Calu3 (cell line): ENCODE data around the gene ELMOD3. TPM values are rescaled to one million over a fixed set of nuclear protein-coding genes. Genes with fewer than 3 reads are reported as not detected.

Experiments used
- BruUV-seq: library from RNA; stranded (reverse); fragments of 400-500 nt; replicated peaks from 2 replicates; lab custom pipeline; 2021; lab: Mats Ljungman, UMichigan
- CTCF ChIA-PET: fragments of 300-600 bp; sonication (Branson Sonifier 250); formaldehyde crosslinking; loops from one replicate; lab custom pipeline; 2022; ENCODE audit warnings: antibody characterized with exemption; lab: Charles Lee
- DNase-seq: peaks from one replicate; pipeline ENCODE4 v3.0.0; 2022
- H3K27ac Mint-ChIP-seq: one replicate; pipeline ENCODE4 v1.8.0; 2022; ENCODE audit warnings: mixed read lengths; ENCODE audit not compliant: unreplicated experiment
- H3K27me3 Mint-ChIP-seq: one replicate; pipeline ENCODE4 v1.8.0; 2022; ENCODE audit warnings: mixed read lengths; ENCODE audit not compliant: unreplicated experiment
- H3K36me3 Mint-ChIP-seq: one replicate; pipeline ENCODE4 v1.8.0; 2022; ENCODE audit warnings: mild to moderate bottlenecking, moderate library complexity, mixed read lengths; ENCODE audit not compliant: insufficient read depth, unreplicated experiment
- H3K4me1 Mint-ChIP-seq: one replicate; pipeline ENCODE4 v1.8.0; 2022; ENCODE audit warnings: mild to moderate bottlenecking, low read depth, mixed read lengths; ENCODE audit not compliant: unreplicated experiment
- H3K4me3 Mint-ChIP-seq: one replicate; pipeline ENCODE4 v1.8.0; 2022; ENCODE audit warnings: mild to moderate bottlenecking, low read depth, moderate library complexity, mixed read lengths; ENCODE audit not compliant: unreplicated experiment
- H3K9me3 Mint-ChIP-seq: one replicate; pipeline ENCODE4 v1.8.0; 2022; ENCODE audit warnings: low read depth, mixed read lengths; ENCODE audit not compliant: unreplicated experiment
- intact Hi-C: fragments of 100-400 bp; cut with micrococcal nuclease; formaldehyde crosslinking; loops from one replicate; pipeline ENCODE4 v1.10.0; 2022; ENCODE audit not compliant: unreplicated experiment
- total RNA-seq: library from RNA; stranded (reverse); gene quantifications from 2 replicates; pipeline ENCODE4 v1.2.3, GENCODE V29; 2022
- TF ChIP-seq, protein P1 (sequence below): fragments of 200-600 bp; IDR thresholded peaks from one replicate; pipeline ENCODE4 v1.8.0; 2022; ENCODE audit warnings: antibody characterized with exemption; ENCODE audit not compliant: unreplicated experiment

ELMOD3 gene
- total RNA-seq, 1 experiment from 2014 or later = 12.9 TPM

DNA sequence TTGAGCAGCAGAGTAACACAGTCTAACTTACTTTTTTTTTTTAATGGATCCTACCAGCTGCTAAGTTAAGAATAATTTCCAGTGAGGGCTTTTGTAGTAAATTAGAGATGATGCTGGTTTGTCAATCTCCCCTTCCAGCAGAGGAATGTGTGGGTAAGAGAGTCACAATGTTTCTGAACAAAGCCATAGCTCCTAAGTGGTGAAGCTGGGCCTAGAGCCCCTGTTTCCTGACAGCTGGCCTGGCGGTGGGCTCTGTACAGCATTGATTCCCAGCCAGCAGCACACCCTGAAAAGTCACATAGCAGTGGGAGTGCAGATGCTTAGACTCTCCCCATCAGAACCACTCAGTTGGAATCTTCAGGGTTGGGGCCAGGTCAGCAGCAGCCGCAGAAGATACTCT, 31.2 kb downstream of the ELMOD3 start:
- TF ChIP-seq, protein P1, sequence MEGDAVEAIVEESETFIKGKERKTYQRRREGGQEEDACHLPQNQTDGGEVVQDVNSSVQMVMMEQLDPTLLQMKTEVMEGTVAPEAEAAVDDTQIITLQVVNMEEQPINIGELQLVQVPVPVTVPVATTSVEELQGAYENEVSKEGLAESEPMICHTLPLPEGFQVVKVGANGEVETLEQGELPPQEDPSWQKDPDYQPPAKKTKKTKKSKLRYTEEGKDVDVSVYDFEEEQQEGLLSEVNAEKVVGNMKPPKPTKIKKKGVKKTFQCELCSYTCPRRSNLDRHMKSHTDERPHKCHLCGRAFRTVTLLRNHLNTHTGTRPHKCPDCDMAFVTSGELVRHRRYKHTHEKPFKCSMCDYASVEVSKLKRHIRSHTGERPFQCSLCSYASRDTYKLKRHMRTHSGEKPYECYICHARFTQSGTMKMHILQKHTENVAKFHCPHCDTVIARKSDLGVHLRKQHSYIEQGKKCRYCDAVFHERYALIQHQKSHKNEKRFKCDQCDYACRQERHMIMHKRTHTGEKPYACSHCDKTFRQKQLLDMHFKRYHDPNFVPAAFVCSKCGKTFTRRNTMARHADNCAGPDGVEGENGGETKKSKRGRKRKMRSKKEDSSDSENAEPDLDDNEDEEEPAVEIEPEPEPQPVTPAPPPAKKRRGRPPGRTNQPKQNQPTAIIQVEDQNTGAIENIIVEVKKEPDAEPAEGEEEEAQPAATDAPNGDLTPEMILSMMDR = no peak
- H3K27me3 Mint-ChIP-seq = no peaks in the 10 kb centered on the region
- no TSS peak for BruUV-seq
- no peaks in the 10 kb centered on the region for H3K4me1 Mint-ChIP-seq
- H3K4me3 Mint-ChIP-seq = no peak overlapping the region
- no peak overlapping the region for H3K27ac Mint-ChIP-seq
- no peak for DNase-seq
- intact Hi-C loops = no loop called here
- no peaks in the 10 kb centered on the region for H3K9me3 Mint-ChIP-seq
- CTCF ChIA-PET = no interaction called here
- H3K36me3 Mint-ChIP-seq = peaks cover 14% of the 10 kb centered on the region

DNA sequence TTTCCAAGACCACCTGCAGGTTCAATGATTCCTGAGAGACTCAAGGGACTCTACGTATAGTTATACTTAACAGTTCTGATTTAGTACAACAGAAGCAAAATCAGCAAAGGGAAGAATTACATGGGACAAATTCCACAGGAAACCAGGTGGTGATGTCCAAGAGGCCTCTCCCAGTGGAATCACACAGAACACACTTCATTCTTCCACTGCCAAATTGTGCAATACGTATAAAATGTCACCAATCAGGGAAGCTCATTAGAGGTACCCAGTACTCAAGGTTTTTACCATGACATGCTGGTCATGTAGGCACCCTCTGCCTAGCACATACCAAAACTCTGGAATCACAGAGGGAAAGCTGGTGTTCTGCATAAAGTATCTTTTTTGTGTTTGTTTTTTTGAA, 33.2 kb downstream of the ELMOD3 start:
- no peak overlapping the region for H3K4me3 Mint-ChIP-seq
- BruUV-seq = no TSS peak
- CTCF ChIA-PET = no interaction called here
- peaks cover 21% of the 10 kb centered on the region for H3K36me3 Mint-ChIP-seq
- no peaks in the 10 kb centered on the region for H3K9me3 Mint-ChIP-seq
- intact Hi-C loops = no loop called here
- no peaks in the 10 kb centered on the region for H3K4me1 Mint-ChIP-seq
- no peaks in the 10 kb centered on the region for H3K27me3 Mint-ChIP-seq
- H3K27ac Mint-ChIP-seq = no peak overlapping the region
- TF ChIP-seq, protein P1 = no peak
- no peak for DNase-seq

- Mint-ChIP-seq H3K36me3 (peaks cover 21% of the 10 kb centered on the region), H3K27me3 (no peaks in the 10 kb centered on the region), H3K27ac (no peak overlapping the region), H3K4me3 (no peak overlapping the region), H3K9me3 (no peaks in the 10 kb centered on the region), H3K4me1 (no peaks in the 10 kb centered on the region)
- no TSS peak for BruUV-seq
- TF ChIP-seq, protein P1 = no peak
- no peak for DNase-seq
- intact Hi-C loops = no loop called here
- CTCF ChIA-PET = interaction anchor here (5.0 kb wide), 1 partner anchor 163 kb away, joined by 25 read pairs; no protein-coding TSS in a partner anchor
These were observed 34.4 kb downstream of the ELMOD3 start for GRCh38 chr2:85388878-85389538.

DNA sequence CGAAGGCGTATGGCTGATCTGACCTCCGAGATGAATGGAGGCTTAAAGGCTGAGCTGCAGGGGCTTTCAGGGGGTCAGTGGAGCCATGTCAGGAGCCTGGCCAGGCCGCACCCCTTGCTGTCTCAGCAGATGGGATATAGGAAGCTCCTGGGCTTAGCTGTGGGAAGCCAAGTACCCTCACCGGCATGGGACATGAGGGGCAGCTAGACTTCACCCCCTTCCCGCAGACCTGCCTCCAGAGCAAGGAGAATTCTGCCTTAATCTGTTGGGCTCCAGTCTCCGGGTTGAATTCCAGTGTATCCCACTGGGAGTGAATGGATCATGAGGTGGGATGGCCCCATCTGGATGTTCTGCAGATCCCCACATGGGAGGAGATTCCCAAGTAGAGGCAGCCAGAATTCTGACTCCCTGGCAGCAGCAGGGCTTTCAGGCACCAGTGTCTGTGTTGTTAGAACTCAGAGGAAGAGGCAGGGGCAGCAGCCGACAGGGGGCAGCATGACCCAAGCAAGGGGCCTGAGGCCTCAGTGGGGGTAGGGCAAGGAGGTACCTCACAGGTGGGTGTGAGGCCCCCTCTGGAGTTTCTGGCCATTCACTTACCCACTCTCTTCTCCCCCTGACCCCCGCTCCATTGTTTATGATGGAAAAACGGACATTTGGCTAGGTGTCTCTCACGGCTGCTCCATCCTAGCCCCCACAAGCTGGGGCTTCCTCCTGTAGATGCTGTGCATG, 36.5 kb downstream of the ELMOD3 start:
- Mint-ChIP-seq H3K4me1 (peaks cover under 1% of the 10 kb centered on the region), H3K4me3 (no peak overlapping the region), H3K27ac (no peak overlapping the region), H3K36me3 (peaks cover 14% of the 10 kb centered on the region), H3K27me3 (no peaks in the 10 kb centered on the region), H3K9me3 (no peaks in the 10 kb centered on the region)
- peak; percentile 87 for DNase-seq
- TF ChIP-seq, protein P1 = peak; percentile 69
- CTCF ChIA-PET = interaction anchor here (5.0 kb wide), 1 partner anchor 161 kb away, joined by 25 read pairs; no protein-coding TSS in a partner anchor
- intact Hi-C loops = loop anchor here (1.0 kb wide), 1 partner anchor 161 kb away; no protein-coding TSS in a partner anchor
- BruUV-seq = no TSS peak
